ENCODE data around the gene CCDC136.

CCDC136 gene

GRCh38 chr7:128830231-128831177, 38.7 kb downstream of the CCDC136 start, which contains the start of gene FLNC:
FLNC (plus strand) TSS chr7:128830406; CDS start chr7:128830638, 232 bp downstream.
- peak in 1 of 2 donors; percentile 19 for DNase-seq (ENCODE audit: low read depth in 1 of 2, low spot score in 1 of 2)

- DNase-seq (ENCODE audit: low read depth in 1 of 2, low spot score in 1 of 2), result no peak
Observed at GRCh38 chr7:128831178-128831993, 39.6 kb downstream of the CCDC136 start.

- no peak for DNase-seq (ENCODE audit: low read depth in 1 of 2, low spot score in 1 of 2)
Observed at GRCh38 chr7:128831994-128832879, 40.5 kb downstream of the CCDC136 start.

GRCh38 chr7:128832880-128833147, 41.0 kb downstream of the CCDC136 start:
- DNase-seq (ENCODE audit: low read depth in 1 of 2, low spot score in 1 of 2), result no peak

GRCh38 chr7:128833148-128833945, 41.6 kb downstream of the CCDC136 start:
- DNase-seq (ENCODE audit: low read depth in 1 of 2, low spot score in 1 of 2), result no peak

GRCh38 chr7:128833946-128834325, 42.2 kb downstream of the CCDC136 start:
- DNase-seq (ENCODE audit: low read depth in 1 of 2, low spot score in 1 of 2), result no peak

GRCh38 chr7:128835231-128835751, 43.5 kb downstream of the CCDC136 start:
- DNase-seq (ENCODE audit: low read depth in 1 of 2, low spot score in 1 of 2), result no peak

- no peak for DNase-seq (ENCODE audit: low read depth in 1 of 2, low spot score in 1 of 2)
Observed at GRCh38 chr7:128835790-128836641, 44.2 kb downstream of the CCDC136 start.

- DNase-seq (ENCODE audit: low read depth in 1 of 2, low spot score in 1 of 2), result no peak
Observed at GRCh38 chr7:128836729-128837348, 45.1 kb downstream of the CCDC136 start.

- no peak for DNase-seq (ENCODE audit: low read depth in 1 of 2, low spot score in 1 of 2)
Observed at GRCh38 chr7:128837521-128837921, 45.8 kb downstream of the CCDC136 start.

- DNase-seq (ENCODE audit: low read depth in 1 of 2, low spot score in 1 of 2), result no peak
Observed at GRCh38 chr7:128838109-128838779, 46.5 kb downstream of the CCDC136 start.

GRCh38 chr7:128838981-128839731, 47.4 kb downstream of the CCDC136 start:
- no peak for DNase-seq (ENCODE audit: low read depth in 1 of 2, low spot score in 1 of 2)

- no peak for DNase-seq (ENCODE audit: low read depth in 1 of 2, low spot score in 1 of 2)
Observed at GRCh38 chr7:128839751-128840177, 48.0 kb downstream of the CCDC136 start.

GRCh38 chr7:128840326-128841170, 48.8 kb downstream of the CCDC136 start:
- DNase-seq (ENCODE audit: low read depth in 1 of 2, low spot score in 1 of 2), result no peak

GRCh38 chr7:128841171-128841690, 49.5 kb downstream of the CCDC136 start:
- no peak for DNase-seq (ENCODE audit: low read depth in 1 of 2, low spot score in 1 of 2)
